DMS 273 (cell line): ENCODE results near the gene ENPP3.

Experiments used
- DNase-seq: peaks from one replicate; lab custom pipeline; 2025; ENCODE audit not compliant: unreplicated experiment; lab: John Stamatoyannopoulos, UW

ENPP3 gene

GRCh38 chr6:131636880-131637792 is at the start of gene ENPP3:
Gene ENPP3, plus strand, starts transcription at chr6:131637302. Its CDS starts 83 bp downstream, at chr6:131637385.
- no peak for DNase-seq

- DNase-seq: no peak
These were observed 49.2 kb upstream of the ENPP3 start for GRCh38 chr6:131587909-131588308.

GRCh38 chr6:131588643-131589042 is 48.5 kb upstream of the ENPP3 start:
- no peak for DNase-seq

- DNase-seq: no peak
These were observed 44.2 kb upstream of the ENPP3 start for GRCh38 chr6:131592935-131593334.

GRCh38 chr6:131594074-131594473 is 43.0 kb upstream of the ENPP3 start:
- DNase-seq: no peak

GRCh38 chr6:131597446-131597845 is 39.7 kb upstream of the ENPP3 start:
- no peak for DNase-seq

- no peak for DNase-seq
These were observed 36.4 kb upstream of the ENPP3 start for GRCh38 chr6:131600716-131601115.

GRCh38 chr6:131602781-131603312 is 34.3 kb upstream of the ENPP3 start:
- DNase-seq: no peak

- DNase-seq: no peak
These were observed 23.7 kb upstream of the ENPP3 start for GRCh38 chr6:131613296-131613925.

- no peak for DNase-seq
These were observed 21.8 kb upstream of the ENPP3 start for GRCh38 chr6:131615275-131615674.

- DNase-seq: peak; percentile 97
These were observed 9.1 kb upstream of the ENPP3 start, which contains the start of gene MED23 for GRCh38 chr6:131627724-131628682. Gene MED23, minus strand, starts transcription at chr6:131628242. Its CDS starts 193 bp downstream, at chr6:131628049.

- DNase-seq: no peak
These were observed 8.4 kb upstream of the ENPP3 start for GRCh38 chr6:131628726-131629125.

- peak; percentile 5 for DNase-seq
These were observed 7.5 kb upstream of the ENPP3 start for GRCh38 chr6:131629651-131630050.

GRCh38 chr6:131631625-131632289 is 5.3 kb upstream of the ENPP3 start:
- no peak for DNase-seq

- no peak for DNase-seq
These were observed 1.4 kb upstream of the ENPP3 start for GRCh38 chr6:131635384-131636340.

GRCh38 chr6:131638013-131638412 is 911 bp downstream of the ENPP3 start:
- no peak for DNase-seq

GRCh38 chr6:131640100-131640499 is 3.0 kb downstream of the ENPP3 start:
- DNase-seq: no peak

GRCh38 chr6:131640576-131640975 is 3.5 kb downstream of the ENPP3 start:
- DNase-seq: no peak

GRCh38 chr6:131641554-131641953 is 4.5 kb downstream of the ENPP3 start:
- no peak for DNase-seq
